HG03457 (cell line): ENCODE measurements around the gene HOXD3.

Source experiments
- ATAC-seq: cut with Tn5 transposase; IDR thresholded peaks from one replicate; pipeline ENCODE4 v1.9.1; 2021; ENCODE audit warnings: moderate number of reproducible peaks; ENCODE audit not compliant: unreplicated experiment

Gene HOXD3

DNA sequence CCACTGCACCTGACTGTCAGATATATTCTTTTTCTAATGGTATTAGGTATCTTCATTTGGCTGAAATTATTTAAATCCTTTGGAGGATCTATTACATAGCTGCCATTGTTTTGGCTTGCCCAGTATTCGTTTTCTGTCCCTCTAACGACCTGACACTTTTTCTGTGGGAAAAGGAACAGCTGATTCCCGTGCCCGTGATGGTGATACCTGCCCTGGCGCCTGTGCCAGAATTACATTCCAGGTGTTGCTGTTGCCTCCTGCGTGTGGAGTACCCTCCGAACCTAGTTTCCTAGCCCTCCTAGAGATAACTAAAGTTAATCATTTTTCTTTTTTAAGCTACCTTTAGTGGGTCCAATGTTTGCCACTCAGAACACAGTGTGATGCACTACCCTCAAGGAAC is 45.4 kb downstream of the HOXD3 start:
- ATAC-seq, result no peak

DNA sequence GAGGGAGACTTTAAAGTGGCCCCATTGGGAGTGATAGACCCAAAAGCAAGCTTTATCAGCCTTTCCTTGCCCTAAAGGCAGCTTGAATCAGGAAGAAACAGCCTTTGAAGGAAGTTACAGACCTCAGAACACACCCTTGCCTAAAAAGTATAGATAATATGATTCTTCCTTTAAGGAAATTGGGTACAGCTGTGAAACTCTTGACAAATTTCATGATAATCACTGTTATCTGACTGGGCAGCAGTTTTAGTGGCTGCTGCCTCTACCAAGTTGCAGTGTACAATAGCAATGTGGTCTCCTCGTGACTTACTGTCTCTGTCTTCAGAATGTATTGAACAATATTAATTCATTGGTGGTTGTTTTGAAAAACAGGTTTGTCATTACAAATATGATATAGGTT is 48.0 kb downstream of the HOXD3 start:
- no peak for ATAC-seq

DNA sequence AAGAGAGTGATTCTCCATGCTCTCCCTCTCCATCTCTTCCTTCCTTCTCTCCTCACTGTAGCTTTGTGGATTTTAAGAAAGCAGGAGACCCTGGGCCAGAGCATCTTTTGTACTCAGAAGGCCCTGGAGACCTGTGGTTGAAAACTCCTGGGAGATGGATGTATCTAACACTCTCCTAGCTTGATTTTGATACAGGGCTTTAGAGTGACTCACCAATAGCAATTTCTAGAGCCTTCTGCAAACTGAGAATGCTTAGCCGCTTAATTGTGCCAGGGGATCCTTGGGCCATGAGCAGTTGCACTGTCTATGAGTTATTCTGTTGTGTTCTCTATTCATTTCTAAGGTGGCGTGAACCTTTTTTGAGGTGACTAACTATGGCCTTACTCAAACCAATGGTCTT is 49.0 kb downstream of the HOXD3 start:
- ATAC-seq, result no peak

DNA sequence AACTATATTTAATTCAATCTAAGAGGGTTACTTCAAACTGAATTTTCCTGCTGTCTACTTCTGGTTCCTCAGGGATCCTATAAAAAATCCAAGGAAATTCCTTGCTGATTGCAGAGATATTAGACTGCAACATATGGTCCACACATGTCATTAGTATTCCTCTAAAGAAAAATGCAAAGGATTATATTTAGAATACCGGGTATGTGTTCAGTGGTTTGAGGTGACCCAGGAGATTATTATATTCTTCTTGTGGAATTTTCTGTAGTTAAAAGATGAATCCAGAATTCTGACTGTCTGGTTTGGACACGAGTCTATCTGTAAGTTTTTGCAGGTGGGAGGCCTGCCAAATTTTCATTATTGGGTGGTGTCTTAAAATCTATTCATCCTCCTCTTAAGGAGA is 49.6 kb downstream of the HOXD3 start:
- ATAC-seq, result no peak

DNA sequence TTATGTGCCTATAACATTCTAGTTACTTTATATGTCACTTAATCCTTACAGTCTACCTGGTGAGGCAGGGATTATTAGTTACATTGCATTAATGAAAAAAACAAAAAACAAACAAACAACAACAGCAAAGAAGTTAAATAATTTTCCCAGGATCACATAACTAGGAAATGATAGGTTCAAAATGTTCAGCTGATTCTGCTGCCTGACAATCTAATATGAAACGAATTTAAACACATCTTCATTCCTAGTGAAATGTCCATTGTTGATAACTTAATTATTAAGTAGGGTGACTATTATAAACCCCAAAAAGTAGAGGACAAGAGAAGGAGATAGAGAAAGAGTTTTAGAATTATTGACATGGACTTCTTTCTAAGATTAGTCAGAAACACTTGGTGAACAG is 54.0 kb downstream of the HOXD3 start:
- no peak for ATAC-seq

DNA sequence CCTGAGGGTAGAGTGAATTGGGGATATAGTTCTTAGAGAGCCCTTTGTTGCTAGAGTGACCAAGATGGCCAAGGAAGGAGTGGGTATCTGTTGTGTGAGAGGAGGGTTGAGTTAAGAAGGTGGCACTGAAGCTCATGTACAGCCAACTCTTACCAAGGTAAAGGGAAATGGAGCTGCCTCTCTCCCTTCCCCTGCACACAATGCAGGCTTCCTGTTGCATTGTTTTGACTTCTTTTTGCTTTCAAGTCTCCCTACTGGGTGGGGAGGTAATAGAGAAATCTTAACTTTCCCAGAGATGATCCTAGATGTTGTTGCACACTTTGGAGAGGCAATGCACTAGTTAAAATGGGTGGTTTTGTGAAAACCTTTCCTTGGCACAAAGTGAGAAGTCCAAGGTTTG is 55.2 kb downstream of the HOXD3 start:
- ATAC-seq, result no peak

DNA sequence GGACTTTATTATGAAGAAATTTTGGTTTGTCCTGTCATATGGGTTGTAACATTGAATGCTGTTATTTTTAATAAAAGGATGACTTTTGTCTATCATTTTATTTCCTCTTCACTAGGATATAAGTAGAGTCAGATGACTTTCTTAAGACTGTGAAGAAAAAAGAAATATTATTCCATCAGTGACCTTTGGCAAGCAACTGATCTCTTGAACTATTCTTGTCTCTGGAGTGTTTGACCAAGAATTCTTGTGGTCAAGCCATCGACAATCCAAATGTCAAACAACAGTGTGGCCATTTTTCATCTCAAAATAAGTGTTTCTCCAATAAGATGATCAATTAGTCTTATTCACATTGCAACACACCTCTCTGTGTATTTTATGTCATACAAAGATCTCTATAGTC is 56.3 kb downstream of the HOXD3 start:
- no peak for ATAC-seq
